Vagina (tissue), 2 donors: Measurements from ENCODE around the gene BLMH. TPM values are rescaled to one million over a fixed set of nuclear protein-coding genes. Genes with fewer than 3 reads are reported as not detected.

Experiments
- DNase-seq, 2 donors: peaks; one replicate each; pipeline ENCODE4 v3.0.0-alpha.2; 2017; ENCODE audit errors: extremely low spot score in 2 of 2
- H3K27ac ChIP-seq: fragments of 200-600 bp; sonication (generic); one replicate; pipeline ENCODE4 v1.5.1; 2019
- H3K27me3 ChIP-seq: fragments of 200-600 bp; sonication (generic); one replicate; pipeline ENCODE4 v1.5.1; 2019
- H3K36me3 ChIP-seq, 2 donors: fragments of 200-600 bp; sonication (generic); one replicate each; pipeline ENCODE4 v1.5.1; 2017 to 2019
- H3K4me1 ChIP-seq: fragments of 200-600 bp; sonication (generic); one replicate; pipeline ENCODE4 v1.5.1; 2019
- H3K4me3 ChIP-seq, 2 donors: fragments of 200-600 bp; sonication (generic); 1 replicate in 1 of 2; 2 replicates in 1 of 2; pipeline ENCODE4 v1.5.1; 2016 to 2019
- H3K9me3 ChIP-seq: fragments of 200-600 bp; sonication (generic); one replicate; pipeline ENCODE4 v1.5.1; 2019
- CTCF ChIP-seq, 3 experiments: fragments of 450-650 bp in 2 of 3; fragments of 200-600 bp in 1 of 3; sonication (generic) in 1 of 3; IDR thresholded peaks; one replicate each; pipeline ENCODE4 v1.5.1; 2017 to 2019; ENCODE audit warnings: antibody characterized with exemption in 3 of 3, mild to moderate bottlenecking in 2 of 3, moderate library complexity in 2 of 3
- POLR2A ChIP-seq, 2 donors: fragments of 450-650 bp; IDR thresholded peaks; one replicate each; pipeline ENCODE4 v1.6.1; 2017; ENCODE audit warnings: antibody characterized with exemption in 2 of 2, mild to moderate bottlenecking in 2 of 2, moderate library complexity in 2 of 2
- POLR2AphosphoS5 ChIP-seq, 2 donors: sonication (generic); formaldehyde crosslinking; IDR thresholded peaks; one replicate each; pipeline ENCODE4 v1.9.0; 2017; ENCODE audit warnings: antibody characterized with exemption in 2 of 2, mild to moderate bottlenecking in 2 of 2, low read depth in 1 of 2; ENCODE audit not compliant: insufficient read depth in 1 of 2
- intact Hi-C: fragments of 100-400 bp; cut with DNase I; formaldehyde crosslinking; loops from one replicate; pipeline ENCODE4 v1.15.1; 2023
- total RNA-seq: library from RNA; depleted of rRNA; stranded (reverse); fragments of >200 nt; gene quantifications from one replicate; pipeline ENCODE4 v1.2.3, GENCODE V29; 2016

Gene BLMH
- total RNA-seq, 1 donor from 2014 or later, result 44.2 TPM

GRCh38 chr17:30229012-30229411, 62.7 kb downstream of the BLMH start:
- no peaks in the 10 kb centered on the region for H3K9me3 ChIP-seq
- H3K27me3 ChIP-seq, result no peaks in the 10 kb centered on the region
- H3K4me1 ChIP-seq, result no peaks in the 10 kb centered on the region
- H3K27ac ChIP-seq, result no peak overlapping the region
- H3K4me3 ChIP-seq, result no peak overlapping the region
- no peak for DNase-seq
- TF ChIP-seq POLR2AphosphoS5 (IDR thresholded peaks at IDR 0.05; ENCODE audit: insufficient read depth in 1 of 2, low read depth in 1 of 2) (no peak), CTCF (IDR thresholded peaks at IDR 0.05) (no peak), POLR2A (IDR thresholded peaks at IDR 0.05) (no peak)
- no peaks in the 10 kb centered on the region for H3K36me3 ChIP-seq
- intact Hi-C loops, result no loop called here

- Histone ChIP-seq H3K27ac (no peak overlapping the region), H3K9me3 (no peaks in the 10 kb centered on the region), H3K27me3 (no peaks in the 10 kb centered on the region), H3K4me1 (no peaks in the 10 kb centered on the region), H3K36me3 (no peaks in the 10 kb centered on the region), H3K4me3 (no peak overlapping the region)
- TF ChIP-seq POLR2AphosphoS5 (IDR thresholded peaks at IDR 0.05; ENCODE audit: insufficient read depth in 1 of 2, low read depth in 1 of 2), result no peak
- TF ChIP-seq CTCF (IDR thresholded peaks at IDR 0.05), result no peak
- no peak for TF ChIP-seq POLR2A (IDR thresholded peaks at IDR 0.05)
- intact Hi-C loops, result no loop called here
- DNase-seq, result no peak
Observed at GRCh38 chr17:30228011-30228410, 63.7 kb downstream of the BLMH start.

- no peaks in the 10 kb centered on the region for H3K4me1 ChIP-seq
- H3K27me3 ChIP-seq, result no peaks in the 10 kb centered on the region
- H3K36me3 ChIP-seq, result no peaks in the 10 kb centered on the region
- H3K9me3 ChIP-seq, result no peaks in the 10 kb centered on the region
- no peak overlapping the region for H3K27ac ChIP-seq
- H3K4me3 ChIP-seq, result no peak overlapping the region
- TF ChIP-seq POLR2A (IDR thresholded peaks at IDR 0.05) (no peak), POLR2AphosphoS5 (IDR thresholded peaks at IDR 0.05; ENCODE audit: insufficient read depth in 1 of 2, low read depth in 1 of 2) (no peak), CTCF (IDR thresholded peaks at IDR 0.05) (no peak)
- intact Hi-C loops, result no loop called here
- DNase-seq, result no peak
Observed at GRCh38 chr17:30226878-30227277, 64.9 kb downstream of the BLMH start.

- Histone ChIP-seq H3K27me3 (no peaks in the 10 kb centered on the region), H3K9me3 (no peaks in the 10 kb centered on the region), H3K27ac (no peak overlapping the region), H3K4me3 (no peak overlapping the region), H3K4me1 (no peaks in the 10 kb centered on the region), H3K36me3 (no peaks in the 10 kb centered on the region)
- no peak for TF ChIP-seq POLR2A (IDR thresholded peaks at IDR 0.05)
- no peak for TF ChIP-seq CTCF (IDR thresholded peaks at IDR 0.05)
- no peak for TF ChIP-seq POLR2AphosphoS5 (IDR thresholded peaks at IDR 0.05; ENCODE audit: insufficient read depth in 1 of 2, low read depth in 1 of 2)
- DNase-seq, result no peak
- intact Hi-C loops, result no loop called here
Observed at GRCh38 chr17:30225919-30226553, 65.7 kb downstream of the BLMH start.

- Histone ChIP-seq H3K4me3 (no peak overlapping the region), H3K9me3 (no peaks in the 10 kb centered on the region), H3K27me3 (no peaks in the 10 kb centered on the region), H3K4me1 (no peaks in the 10 kb centered on the region), H3K36me3 (no peaks in the 10 kb centered on the region), H3K27ac (no peak overlapping the region)
- TF ChIP-seq POLR2AphosphoS5 (IDR thresholded peaks at IDR 0.05; ENCODE audit: insufficient read depth in 1 of 2, low read depth in 1 of 2) (no peak), POLR2A (IDR thresholded peaks at IDR 0.05) (no peak), CTCF (IDR thresholded peaks at IDR 0.05) (no peak)
- intact Hi-C loops, result no loop called here
- DNase-seq, result no peak
Observed at GRCh38 chr17:30225112-30225511, 66.6 kb downstream of the BLMH start.
